ENCODE measurements around the gene SPON2.

The SPON2 gene

DNA sequence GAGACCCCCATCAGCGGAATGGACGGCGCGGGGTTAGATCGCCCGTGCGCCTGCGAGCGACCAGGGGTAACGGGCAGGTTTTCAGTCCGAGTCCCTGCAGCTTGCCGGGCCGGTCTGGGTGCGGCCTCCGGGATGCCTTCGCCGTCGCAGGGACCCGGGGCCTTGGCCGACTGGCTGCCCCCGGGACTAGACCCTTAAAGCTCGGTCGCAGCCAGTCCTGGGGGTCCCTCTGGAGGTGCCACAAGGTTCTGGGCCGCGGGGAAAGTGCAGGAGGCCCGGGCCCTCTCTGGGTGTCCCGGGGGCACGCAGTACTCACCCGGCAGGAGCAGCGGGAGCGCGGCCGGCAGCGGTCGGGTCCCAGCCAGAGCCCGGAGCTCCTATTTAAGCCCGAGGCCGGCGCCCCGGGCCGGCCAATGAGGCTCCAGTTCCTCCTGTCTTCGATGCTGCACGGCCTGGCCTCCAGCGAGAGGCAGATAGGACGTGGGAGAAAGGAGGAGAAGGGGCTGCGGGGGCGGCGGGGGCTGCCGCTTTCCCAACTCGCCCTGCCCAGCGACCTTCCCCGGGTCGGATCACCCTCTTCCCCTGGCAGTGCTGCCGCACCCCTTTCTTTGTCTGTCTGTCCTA is at the start of gene SPON2:
Gene SPON2 (minus strand): TSS at position 356 of the 624 bp plus-strand sequence.
- no peak for DNase-seq

DNA sequence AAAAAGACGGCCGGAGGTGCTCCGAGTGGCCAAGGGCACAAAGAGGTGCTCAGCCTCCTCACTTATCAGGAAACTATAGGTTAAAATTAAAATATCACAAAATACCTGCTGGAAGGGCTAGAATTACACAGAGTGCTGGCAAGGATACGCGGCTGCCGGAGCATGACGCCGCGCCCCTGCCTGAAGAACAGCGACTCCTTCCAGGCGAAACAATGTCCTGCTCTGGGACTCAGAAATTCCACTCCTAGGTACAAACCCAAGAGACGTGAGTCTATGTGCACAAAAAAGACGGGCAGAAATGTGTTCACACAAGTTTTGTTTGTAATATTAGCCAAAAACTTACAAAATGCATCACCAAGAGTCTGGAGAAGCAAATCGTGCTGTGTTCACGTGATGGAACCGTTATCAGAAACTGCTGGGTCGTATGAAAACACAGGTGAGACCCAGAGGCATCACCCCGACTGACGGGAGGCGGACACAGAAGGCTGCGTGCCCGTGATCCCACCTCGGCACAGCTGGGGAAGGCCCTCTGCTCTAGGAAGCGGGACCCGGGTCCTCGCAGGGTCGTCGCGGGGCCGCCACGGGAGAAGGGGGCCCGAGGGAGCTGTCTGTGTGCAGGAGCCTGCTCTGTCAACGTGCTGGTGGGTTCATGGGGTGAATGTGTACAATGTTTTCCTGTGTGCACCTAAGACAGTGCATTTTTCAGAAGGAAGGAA is 48.9 kb upstream of the SPON2 start:
- no peak for DNase-seq

DNA sequence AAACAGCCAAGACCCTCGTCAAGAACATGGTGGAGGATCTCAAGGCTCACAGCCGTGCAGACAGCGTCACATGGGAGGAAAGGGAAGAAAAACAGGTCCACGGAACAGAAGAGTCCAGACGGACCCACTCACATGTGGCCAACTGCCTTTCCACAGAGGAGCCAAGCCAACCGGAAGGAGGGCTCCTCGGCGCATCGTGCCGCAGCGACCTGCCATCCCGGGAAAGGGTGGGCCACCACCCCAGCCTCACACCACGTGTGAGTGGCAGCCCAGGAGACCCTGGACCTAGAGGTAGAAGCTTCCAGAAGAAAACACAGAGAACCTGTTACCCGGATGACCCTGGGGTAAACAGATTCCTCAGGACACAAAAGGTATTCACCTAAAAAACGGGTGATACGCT is 48.2 kb upstream of the SPON2 start:
- DNase-seq: no peak

- no peak for DNase-seq
Measured at GRCh38 chr4:1219566-1219950, 47.2 kb upstream of the SPON2 start.

DNA sequence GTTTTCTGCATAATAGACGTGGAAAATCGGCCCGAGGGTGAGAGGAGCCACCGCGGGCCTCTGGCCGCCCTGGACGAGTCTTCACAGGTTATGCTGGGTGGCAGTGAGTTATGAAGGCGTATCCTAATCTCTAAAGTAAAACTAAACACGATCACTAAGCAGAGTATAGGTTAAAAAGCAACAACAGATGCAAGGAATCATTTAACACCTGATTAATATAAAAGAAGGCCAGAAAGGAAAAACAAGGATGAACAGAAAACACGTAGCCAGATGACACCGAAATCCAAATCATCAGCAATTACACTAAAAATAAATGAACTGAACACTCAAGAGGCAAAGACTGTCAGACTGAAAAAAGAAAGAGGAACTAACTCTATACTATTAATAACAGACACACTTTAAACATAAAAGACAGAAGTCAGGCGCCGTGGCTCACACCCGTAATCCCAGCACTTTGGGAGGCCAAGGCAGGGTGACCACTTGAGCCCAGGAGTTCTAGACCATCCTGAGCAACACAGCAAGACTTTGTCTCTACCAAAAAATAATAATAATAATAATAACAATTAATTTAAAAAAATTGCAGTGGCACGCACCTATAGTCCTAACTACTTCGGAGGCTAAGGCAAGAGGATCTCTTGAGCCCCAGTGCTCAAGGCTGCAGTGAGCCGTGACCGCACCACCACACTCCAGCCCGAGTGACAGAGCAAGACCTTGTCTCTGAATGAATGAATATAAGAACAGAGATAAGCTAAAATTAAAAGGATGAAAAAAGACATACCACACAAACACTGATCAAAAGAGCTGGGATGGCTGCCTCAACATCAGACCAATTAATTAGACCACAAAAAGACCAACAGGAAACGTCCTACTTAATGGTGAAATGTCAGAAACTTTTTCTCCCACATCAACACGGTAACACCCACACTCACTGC is 46.5 kb upstream of the SPON2 start:
- DNase-seq: no peak

DNA sequence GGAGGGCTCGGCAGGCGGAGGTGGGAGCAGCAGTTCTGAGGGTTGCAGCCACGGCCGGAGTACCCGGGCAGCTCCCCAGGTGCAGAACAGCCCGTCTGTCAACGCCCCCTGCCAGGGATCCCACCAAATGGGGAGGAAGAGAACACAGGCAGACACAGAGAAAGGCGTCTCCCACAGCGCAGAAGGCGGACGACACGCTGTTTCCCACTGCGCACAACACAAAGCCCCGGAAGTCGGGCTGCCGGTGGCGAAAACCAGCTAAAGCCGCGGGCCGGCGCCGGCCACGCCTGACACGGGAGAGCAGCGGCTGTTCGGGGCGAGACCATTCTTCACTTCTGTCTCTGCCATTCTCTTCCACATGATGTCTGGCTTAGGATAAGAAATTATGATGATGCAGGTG is 45.0 kb upstream of the SPON2 start:
- no peak for DNase-seq

GRCh38 chr4:1216869-1217294 is 44.5 kb upstream of the SPON2 start:
- DNase-seq: no peak

DNA sequence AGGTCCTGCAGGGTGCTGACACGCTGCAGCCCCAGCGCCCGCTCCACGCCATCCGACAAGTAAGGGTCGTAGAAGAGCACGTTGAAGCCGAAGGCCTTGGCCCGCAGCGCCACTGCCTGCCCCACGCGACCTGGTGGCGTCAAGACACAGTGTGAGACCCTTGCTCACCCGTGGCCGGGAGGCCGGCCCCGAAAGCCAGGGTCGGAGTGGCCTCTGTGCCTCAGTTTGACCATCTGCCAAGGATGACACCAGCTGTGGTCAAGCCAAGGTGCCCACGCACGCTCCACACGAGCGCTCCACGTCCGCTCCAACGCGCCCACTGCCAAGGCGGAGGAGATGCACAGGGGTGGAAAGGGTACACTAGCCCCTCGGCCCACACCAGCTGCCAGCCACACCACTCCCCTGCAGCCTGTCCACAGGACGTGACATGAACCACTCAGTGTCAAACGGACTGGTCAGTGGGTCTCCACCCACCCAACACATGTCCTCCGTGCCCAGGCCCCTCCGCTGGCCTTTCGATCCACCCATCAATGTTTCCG is 43.8 kb upstream of the SPON2 start:
- no peak for DNase-seq

DNA sequence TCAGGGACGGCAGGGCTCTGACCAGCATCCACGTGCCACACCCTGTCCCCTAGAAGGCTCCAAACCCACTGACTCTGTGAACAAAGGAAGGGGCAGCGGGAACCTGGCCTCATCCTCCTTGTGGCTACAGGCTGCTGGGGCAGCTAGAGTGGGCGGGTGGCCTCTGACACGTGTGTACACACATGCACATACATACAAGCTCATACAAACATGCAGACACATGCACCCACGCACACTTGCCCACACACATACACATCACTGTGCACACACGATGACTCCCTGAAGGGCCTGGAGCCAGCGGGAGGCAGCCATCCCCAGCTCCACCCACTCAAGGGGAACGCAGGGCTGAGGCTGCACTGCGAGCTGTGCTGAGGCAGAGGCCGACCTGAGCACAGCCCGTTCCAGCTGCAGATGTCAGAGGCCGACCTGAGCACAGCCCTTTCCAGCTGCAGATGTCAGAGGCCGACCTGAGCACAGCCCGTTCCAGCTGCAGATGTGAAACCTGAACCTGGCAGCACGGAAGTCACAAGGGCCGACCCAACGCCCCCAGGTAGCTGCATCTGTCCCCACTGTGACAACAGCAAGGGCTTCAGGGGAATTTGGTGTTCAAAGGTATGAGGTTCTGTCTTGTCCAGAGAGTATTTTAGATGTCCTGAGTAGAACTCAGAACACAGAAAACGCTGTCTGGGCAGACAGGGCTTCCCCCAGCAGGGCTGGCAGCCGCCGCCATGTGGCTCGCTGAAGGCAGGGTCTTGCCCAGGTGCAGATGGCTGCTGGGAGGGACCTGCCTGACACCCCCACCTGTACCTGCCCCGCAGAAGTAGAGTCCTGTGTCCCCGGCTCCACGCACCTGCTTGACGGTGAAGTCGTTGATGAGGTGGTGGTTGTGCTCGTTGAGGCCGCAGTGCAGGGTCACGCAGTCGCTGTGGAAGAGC is 43.0 kb upstream of the SPON2 start:
- no peak for DNase-seq

DNA sequence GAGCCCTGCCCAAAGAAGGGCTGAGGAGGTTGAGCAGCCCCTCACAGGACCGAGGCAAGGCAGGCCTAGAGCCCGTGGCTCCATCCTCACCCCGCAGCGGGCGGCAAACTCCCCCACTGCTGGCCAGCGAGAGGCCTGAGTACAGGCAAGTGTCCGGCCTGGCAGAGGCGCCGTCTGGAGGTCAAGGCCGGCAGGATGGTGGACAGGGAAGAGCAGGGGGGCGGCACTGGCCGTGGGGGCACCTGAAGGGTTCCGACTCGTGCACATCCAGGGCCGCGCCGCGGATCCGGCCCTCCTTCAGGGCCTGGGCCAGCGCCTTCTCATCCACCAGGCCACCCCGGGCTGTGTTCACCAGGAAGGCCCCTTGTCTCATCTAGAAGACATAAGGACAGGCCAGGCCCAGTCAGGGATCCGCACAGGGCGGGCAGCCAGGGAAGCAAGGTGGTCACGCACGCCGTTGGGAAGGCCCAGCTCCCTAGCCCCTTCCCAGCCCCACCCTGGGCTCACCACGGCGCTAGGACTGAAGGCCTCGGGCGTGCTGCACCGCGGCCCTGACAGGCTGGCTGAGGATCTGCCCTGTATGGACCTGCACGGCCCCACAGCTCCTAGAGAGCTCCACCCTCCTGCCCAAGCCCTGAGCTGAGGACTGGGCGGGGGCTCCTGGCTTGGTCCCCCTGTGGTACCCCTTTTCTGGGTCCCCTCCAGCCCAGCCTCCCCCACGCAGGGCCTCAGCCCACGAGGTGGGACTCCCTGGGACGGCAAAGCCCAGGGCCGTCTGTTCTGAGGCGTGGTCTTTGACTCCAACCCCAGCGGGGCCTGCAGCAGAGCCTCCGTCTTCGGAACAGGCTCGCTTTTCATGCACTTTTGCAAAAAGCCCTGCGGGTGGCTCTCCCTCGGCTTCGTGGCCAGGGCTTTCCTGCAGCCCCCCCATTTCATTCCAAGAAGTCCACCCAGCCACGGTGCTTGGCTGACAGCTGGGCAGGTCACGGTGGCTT is 42.0 kb upstream of the SPON2 start:
- DNase-seq: no peak

GRCh38 chr4:1213336-1213995 is 41.1 kb upstream of the SPON2 start:
- DNase-seq: no peak

- no peak for DNase-seq
Measured at GRCh38 chr4:1212546-1213335, 40.4 kb upstream of the SPON2 start.

DNA sequence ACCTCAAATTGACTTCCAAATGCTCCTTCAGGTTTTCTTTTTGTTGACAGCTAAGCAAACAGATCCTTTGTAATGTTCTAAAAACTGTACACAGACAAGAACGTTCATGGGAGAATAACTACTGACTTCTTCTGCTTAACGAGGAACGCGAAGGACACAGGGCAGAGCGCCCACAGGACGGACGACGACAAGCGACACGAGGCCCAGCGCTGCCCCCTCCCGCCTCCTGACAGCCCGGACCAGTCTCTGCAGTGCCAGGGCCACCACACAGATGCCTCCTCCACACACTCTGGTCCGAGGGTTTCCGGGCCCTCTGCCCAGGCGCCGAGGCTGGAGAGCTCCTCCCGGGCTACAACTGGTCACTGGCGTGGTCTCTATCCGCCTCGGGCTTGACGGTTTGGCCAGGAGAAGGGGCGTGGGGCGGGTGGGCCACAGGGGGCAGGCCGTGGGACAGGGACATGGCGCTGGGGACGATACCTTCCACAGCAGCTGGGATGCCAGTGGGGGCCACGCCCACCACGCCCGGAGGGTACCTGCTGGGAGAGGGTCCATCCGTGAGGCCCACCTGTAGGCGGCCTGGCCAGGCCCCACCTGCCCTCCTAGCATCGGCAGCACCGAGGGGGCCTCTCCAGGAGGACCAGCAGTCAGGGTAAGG is 39.6 kb upstream of the SPON2 start:
- no peak for DNase-seq

DNA sequence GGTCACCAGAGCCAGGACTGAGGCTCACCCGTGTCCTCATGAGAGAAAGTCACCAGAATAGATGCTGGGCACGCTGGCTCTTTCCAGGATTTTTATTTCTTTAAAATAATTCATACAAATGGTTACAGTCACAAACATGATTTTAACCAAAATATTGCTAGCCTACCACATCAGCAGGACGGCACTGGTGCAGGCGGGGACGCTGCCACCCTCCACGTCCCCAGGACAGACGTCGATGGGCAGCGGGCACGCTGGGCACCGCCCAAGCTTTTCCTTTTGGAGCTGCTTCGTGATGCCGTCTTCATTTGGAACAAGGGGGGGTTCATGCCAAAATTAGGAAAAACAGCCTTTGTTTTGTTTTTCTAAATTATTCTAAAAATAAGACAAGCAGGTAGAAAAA is 39.0 kb upstream of the SPON2 start:
- DNase-seq: no peak

- DNase-seq: no peak
Measured at GRCh38 chr4:1210971-1211370, 38.6 kb upstream of the SPON2 start.

GRCh38 chr4:1210241-1210841 is 38.0 kb upstream of the SPON2 start:
- no peak for DNase-seq

- no peak for DNase-seq
Measured at GRCh38 chr4:1209821-1210220, 37.4 kb upstream of the SPON2 start.

GRCh38 chr4:1208970-1209704 is 36.8 kb upstream of the SPON2 start:
- DNase-seq: no peak

Data from SHP77 treated with DMSO at 0.1 percent for 48 hours (cell line).